K562 (cell line): ENCODE data around the gene MRLN. TPM values are rescaled to one million over a fixed set of nuclear protein-coding genes. Genes with fewer than 3 reads are reported as not detected.
A peak's percentile ranks its signal among the peaks of the same experiment; 100 is the strongest.

Source experiments
- ADNP ChIP-seq: fragments of 200-800 bp; sonication (Bioruptor generic); IDR thresholded peaks from 2 replicates; pipeline ENCODE4 v1.6.1; 2016; ENCODE audit warnings: missing genetic modification characterization, missing compliant biosample characterization
- ASH1L ChIP-seq: fragments of 450-650 bp; IDR thresholded peaks from 2 replicates; pipeline ENCODE4 v1.6.1; 2018; ENCODE audit warnings: borderline replicate concordance, mild to moderate bottlenecking, low read depth; ENCODE audit not compliant: partially characterized antibody
- HNRNPL ChIP-seq: fragments of 200-400 bp; formaldehyde crosslinking; IDR thresholded peaks from 2 replicates; pipeline ENCODE4 v1.6.1; 2017; ENCODE audit warnings: low read depth, mild to moderate bottlenecking, low read length
- ILF3 ChIP-seq: fragments of 450-650 bp; IDR thresholded peaks from 2 replicates; pipeline ENCODE4 v1.6.1; 2018; ENCODE audit warnings: antibody characterized with exemption, mild to moderate bottlenecking, moderate library complexity, borderline replicate concordance
- JUN ChIP-seq, 2 experiments: sonication (generic) in 1 of 2; formaldehyde crosslinking in 1 of 2; IDR thresholded peaks; 2 replicates each; pipeline versions ENCODE4 v1.6.1 to v1.8.0; 2012 to 2022; ENCODE audit warnings: borderline replicate concordance in 2 of 2, mild to moderate bottlenecking in 2 of 2, improper control_type of control experiment in 1 of 2, low read depth in 1 of 2, low read length in 1 of 2, missing genetic modification reagents in 1 of 2
- MCM5 ChIP-seq: fragments of 450-650 bp; IDR thresholded peaks from 2 replicates; pipeline ENCODE4 v1.6.1; 2016; ENCODE audit warnings: low read depth
- MNT ChIP-seq, 2 experiments: fragments of 450-650 bp; conservative IDR thresholded peaks; 2 replicates each; pipeline ENCODE4 v1.6.1; 2017; ENCODE audit warnings: mild to moderate bottlenecking in 2 of 2, moderate library complexity in 2 of 2
- PKNOX1 ChIP-seq: fragments of 450-650 bp; IDR thresholded peaks from 2 replicates; pipeline ENCODE4 v1.6.1; 2016
- PRMT5 ChIP-seq: sonication (generic); formaldehyde crosslinking; IDR thresholded peaks from 2 replicates; pipeline ENCODE4 v1.5.0; 2020; ENCODE audit warnings: missing genetic modification reagents
- RUNX1 ChIP-seq: sonication (generic); IDR thresholded peaks from 2 replicates; pipeline ENCODE4 v1.6.1; 2016; ENCODE audit warnings: antibody characterized with exemption, low read depth
- SRSF7 ChIP-seq: fragments of 200-400 bp; formaldehyde crosslinking; optimal IDR thresholded peaks from 2 replicates; pipeline ENCODE3; 2017; ENCODE audit warnings: mild to moderate bottlenecking, low read depth, low read length
- TCF3 ChIP-seq: sonication (generic); formaldehyde crosslinking; IDR thresholded peaks from 2 replicates; pipeline ENCODE4 v1.4.0; 2020; ENCODE audit warnings: mild to moderate bottlenecking, missing genetic modification reagents
- TEAD4 ChIP-seq, 2 experiments: sonication (generic) in 1 of 2; formaldehyde crosslinking in 1 of 2; IDR thresholded peaks; 2 replicates each; pipeline versions ENCODE4 v1.6.1 to v1.8.0; 2012 to 2022; ENCODE audit warnings: borderline replicate concordance in 1 of 2, inconsistent platforms in 1 of 2, low read length in 1 of 2, mild to moderate bottlenecking in 1 of 2, missing genetic modification reagents in 1 of 2
- TSHZ1 ChIP-seq: fragments of 250-450 bp; sonication (Bioruptor Pico); IDR thresholded peaks from 2 replicates; pipeline ENCODE4 v1.4.0; 2020; ENCODE audit warnings: mild to moderate bottlenecking, moderate library complexity
- ZBTB33 ChIP-seq: sonication (generic); formaldehyde crosslinking; IDR thresholded peaks from 2 replicates; pipeline ENCODE4 v1.8.1; 2023; ENCODE audit warnings: mild to moderate bottlenecking, missing genetic modification reagents
- ZFP30 ChIP-seq: fragments of 250-450 bp; sonication (Bioruptor Pico); IDR thresholded peaks from 2 replicates; pipeline ENCODE4 v1.8.0; 2022; ENCODE audit warnings: moderate library complexity, mild to moderate bottlenecking, inconsistent platforms, borderline replicate concordance
- ZNF133 ChIP-seq: fragments of 250-450 bp; sonication (Bioruptor Pico); IDR thresholded peaks from 2 replicates; pipeline ENCODE4 v1.4.0; 2020; ENCODE audit warnings: mild to moderate bottlenecking
- ZNF445 ChIP-seq: fragments of 250-450 bp; sonication (Bioruptor Pico); IDR thresholded peaks from 2 replicates; pipeline ENCODE4 v1.4.0; 2020; ENCODE audit warnings: low read depth, mild to moderate bottlenecking, moderate library complexity
- ZNF830 ChIP-seq: fragments of 250-450 bp; sonication (Bioruptor Pico); IDR thresholded peaks from 2 replicates; pipeline ENCODE4 v1.5.0; 2021; ENCODE audit warnings: mild to moderate bottlenecking
- polyA plus RNA-seq, 8 experiments: library from polyadenylated mRNA; depleted of rRNA in 4 of 8; stranded (reverse) in 5 of 8; unstranded in 3 of 8; fragments of >200 nt; fragmentation: Nextera tagmentation in 2 of 8; fragmentation: Illumina TruSeq in 1 of 8; extraction: Ambion mirVana in 2 of 8; extraction: Trizol in 1 of 8; gene quantifications; 2 replicates each; pipeline versions ENCODE4 v1.2.1 to v1.2.3, GENCODE V29; 2011 to 2014; ENCODE audit warnings: inconsistent platforms in 1 of 8, missing spikeins in 1 of 8
- total RNA-seq, 7 experiments: library from RNA; depleted of rRNA in 6 of 7; stranded (reverse); fragments of >200 nt in 6 of 7; fragmentation: Illumina TruSeq in 2 of 7; extraction: Trizol in 2 of 7; gene quantifications; 2 replicates each; pipeline versions ENCODE4 v1.2.1 to v1.2.3, GENCODE V29; 2011 to 2021; ENCODE audit warnings: low replicate concordance in 1 of 7

The MRLN gene
- total and polyA plus RNA-seq, 9 of the 15 experiments (the other 6 are each of a cell fraction or from before 2014, with no cell fraction given) = 0.07 to 0.13 TPM; not detected in 7

GRCh38 chr10:59709395-59710125 lies 43.7 kb downstream of the MRLN start, which contains the start of gene SLC16A9 (continued):
- TF ChIP-seq MNT (conservative IDR thresholded peaks at IDR 0.05) (0 out of 4 replicates have a peak, but pooled peaks of 1 of the 2 experiments have one; percentile 30), TSHZ1 (CRISPR knock-in tag) (no peak), TCF3 (no peak), ADNP (tag) (no peak), ZNF133 (no peak), ZBTB33 (CRISPR knock-in tag) (peak; percentile 85), TEAD4 (IDR thresholded peaks at IDR 0.05; ENCODE audit: low read length) (no peak), TEAD4 (CRISPR knock-in tag; IDR thresholded peaks at IDR 0.05; ENCODE audit: borderline replicate concordance) (no peak), JUN (IDR thresholded peaks at IDR 0.05; ENCODE audit: borderline replicate concordance, low read depth, low read length) (no peak), JUN (CRISPR knock-in tag; IDR thresholded peaks at IDR 0.05; ENCODE audit: borderline replicate concordance) (no peak), ILF3 (no peak), SRSF7 (no peak), HNRNPL (0 out of 2 replicates have a peak, but pooled peaks have one; percentile 45), MCM5 (no peak), ZNF445 (CRISPR knock-in tag) (no peak), ASH1L (no peak), RUNX1 (no peak), PKNOX1 (no peak), ZFP30 (CRISPR knock-in tag) (no peak), ZNF830 (CRISPR knock-in tag) (no peak), PRMT5 (CRISPR knock-in tag) (no peak)
